ENCODE measurements around the gene COL2A1. TPM values are rescaled to one million over a fixed set of nuclear protein-coding genes. Genes with fewer than 3 reads are reported as not detected.

COL2A1 gene
- total and polyA plus RNA-seq, 2 experiments from 2014 or later, result not detected

DNA sequence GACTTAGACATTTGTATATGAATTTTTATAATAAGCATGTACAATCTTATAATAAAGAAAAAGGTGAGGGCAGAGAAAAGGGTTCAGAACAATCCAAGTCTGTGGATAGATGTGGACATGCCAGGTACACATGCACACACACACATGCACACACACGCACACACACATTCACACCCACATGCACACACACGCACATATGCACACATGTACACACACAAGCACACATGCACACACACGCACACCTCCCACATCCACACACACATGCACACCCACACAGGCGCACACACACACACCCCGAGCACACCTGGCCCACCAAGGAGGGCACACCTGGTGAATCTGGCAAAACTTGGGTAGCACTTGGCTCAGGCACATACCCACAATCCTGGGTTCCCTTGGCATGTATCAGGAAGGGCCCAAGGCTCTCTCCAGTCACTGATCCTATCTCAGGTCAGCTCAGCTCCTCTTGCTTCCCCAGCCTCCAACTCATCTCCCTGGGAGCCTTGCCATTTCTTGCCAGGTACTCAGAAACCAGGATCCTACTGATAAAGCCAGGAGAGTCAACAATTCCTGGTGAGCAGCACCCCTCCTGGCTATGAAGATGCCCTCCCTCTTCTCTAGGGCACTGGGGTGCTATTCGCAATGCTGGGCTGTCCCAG is 59.5 kb downstream of the COL2A1 start:
- no peak overlapping the region for H2AFZ ChIP-seq
- H3K9me2 ChIP-seq (ENCODE audit: insufficient read depth), result no peaks in the 10 kb centered on the region
- in situ Hi-C loops (cut with MboI), result no loop called here
- no peaks in the 10 kb centered on the region for H3K36me3 ChIP-seq (ENCODE audit: low read depth)
- H3K27me3 ChIP-seq (replicated peaks; ENCODE audit: insufficient read depth), result no peaks in the 10 kb centered on the region
- 84 to 88% methylated on average over 6 of the region's 6 CpGs for WGBS, 2 experiments (ENCODE audit: low coverage in 1 of 2, low lambda C conversion rate in 2 of 2, missing lambda C conversion rate in 2 of 2)
- H3K4me1 ChIP-seq (ENCODE audit: insufficient read depth), result peaks cover 10% of the 10 kb centered on the region
- H3K79me2 ChIP-seq (ENCODE audit: insufficient read depth), result no peaks in the 10 kb centered on the region
- H3K4me3 ChIP-seq, result no peak overlapping the region
- H3F3A ChIP-seq (ENCODE audit: insufficient read depth), result no peaks in the 10 kb centered on the region
- H3K9me3 ChIP-seq (ENCODE audit: low read depth), result no peaks in the 10 kb centered on the region
- H4K20me1 ChIP-seq (ENCODE audit: insufficient read depth), result no peaks in the 10 kb centered on the region
- no peak overlapping the region for H3K4me2 ChIP-seq (ENCODE audit: unreplicated experiment)
- no peak overlapping the region for H3K27ac ChIP-seq
- no peak for TF ChIP-seq EZH2 (IDR thresholded peaks at IDR 0.05; ENCODE audit: insufficient read depth, poor library complexity, severe bottlenecking)
- no peak for TF ChIP-seq EZH2phosphoT487 (IDR thresholded peaks at IDR 0.05; ENCODE audit: insufficient read depth, low read depth)
- DNase-seq, result no peak
- H3K9ac ChIP-seq, result no peak overlapping the region

- H3K4me1 ChIP-seq (ENCODE audit: insufficient read depth), result peaks cover 10% of the 10 kb centered on the region
- in situ Hi-C loops (cut with MboI), result no loop called here
- no peaks in the 10 kb centered on the region for H3K36me3 ChIP-seq (ENCODE audit: low read depth)
- H3K27me3 ChIP-seq (replicated peaks; ENCODE audit: insufficient read depth), result no peaks in the 10 kb centered on the region
- TF ChIP-seq EZH2phosphoT487 (IDR thresholded peaks at IDR 0.05; ENCODE audit: insufficient read depth, low read depth) (no peak), EZH2 (IDR thresholded peaks at IDR 0.05; ENCODE audit: insufficient read depth, poor library complexity, severe bottlenecking) (no peak)
- H3K9ac ChIP-seq, result no peak overlapping the region
- no peaks in the 10 kb centered on the region for H3K79me2 ChIP-seq (ENCODE audit: insufficient read depth)
- WGBS, 2 experiments (ENCODE audit: low coverage in 1 of 2, low lambda C conversion rate in 2 of 2, missing lambda C conversion rate in 2 of 2), result 79 to 80% methylated on average over 12 of the region's 12 CpGs
- H2AFZ ChIP-seq, result no peak overlapping the region
- H3F3A ChIP-seq (ENCODE audit: insufficient read depth), result no peaks in the 10 kb centered on the region
- no peaks in the 10 kb centered on the region for H4K20me1 ChIP-seq (ENCODE audit: insufficient read depth)
- H3K4me3 ChIP-seq, result no peak overlapping the region
- no peaks in the 10 kb centered on the region for H3K9me2 ChIP-seq (ENCODE audit: insufficient read depth)
- H3K4me2 ChIP-seq (ENCODE audit: unreplicated experiment), result no peak overlapping the region
- H3K9me3 ChIP-seq (ENCODE audit: low read depth), result no peaks in the 10 kb centered on the region
- no peak for DNase-seq
- no peak overlapping the region for H3K27ac ChIP-seq
Observed at GRCh38 chr12:47943623-47944340, 60.5 kb downstream of the COL2A1 start.

- Histone ChIP-seq H3K4me3 (no peak overlapping the region), H2AFZ (no peak overlapping the region), H3K4me1 (ENCODE audit: insufficient read depth) (peaks cover 16% of the 10 kb centered on the region), H4K20me1 (ENCODE audit: insufficient read depth) (no peaks in the 10 kb centered on the region), H3K27ac (no peak overlapping the region), H3K79me2 (ENCODE audit: insufficient read depth) (no peaks in the 10 kb centered on the region), H3K9me2 (ENCODE audit: insufficient read depth) (no peaks in the 10 kb centered on the region), H3F3A (ENCODE audit: insufficient read depth) (no peaks in the 10 kb centered on the region), H3K4me2 (ENCODE audit: unreplicated experiment) (no peak overlapping the region), H3K36me3 (ENCODE audit: low read depth) (no peaks in the 10 kb centered on the region), H3K9me3 (ENCODE audit: low read depth) (no peaks in the 10 kb centered on the region), H3K9ac (no peak overlapping the region), H3K27me3 (replicated peaks; ENCODE audit: insufficient read depth) (no peaks in the 10 kb centered on the region)
- TF ChIP-seq EZH2 (IDR thresholded peaks at IDR 0.05; ENCODE audit: insufficient read depth, poor library complexity, severe bottlenecking), result no peak
- TF ChIP-seq EZH2phosphoT487 (IDR thresholded peaks at IDR 0.05; ENCODE audit: insufficient read depth, low read depth), result no peak
- 47 to 60% methylated on average over 25 to 31 of the region's 31 CpGs for WGBS, 2 experiments (ENCODE audit: low coverage in 1 of 2, low lambda C conversion rate in 2 of 2, missing lambda C conversion rate in 2 of 2)
- in situ Hi-C loops (cut with MboI), result no loop called here
- no peak for DNase-seq
Observed at GRCh38 chr12:47942614-47943225, 61.6 kb downstream of the COL2A1 start.

GRCh38 chr12:47941871-47942613 is 62.2 kb downstream of the COL2A1 start:
- Histone ChIP-seq H3K4me1 (ENCODE audit: insufficient read depth) (peaks cover 16% of the 10 kb centered on the region), H3K4me2 (ENCODE audit: unreplicated experiment) (no peak overlapping the region), H3K79me2 (ENCODE audit: insufficient read depth) (no peaks in the 10 kb centered on the region), H3K9ac (no peak overlapping the region), H3K27me3 (replicated peaks; ENCODE audit: insufficient read depth) (no peaks in the 10 kb centered on the region), H3K9me2 (ENCODE audit: insufficient read depth) (no peaks in the 10 kb centered on the region), H2AFZ (no peak overlapping the region), H4K20me1 (ENCODE audit: insufficient read depth) (no peaks in the 10 kb centered on the region), H3K9me3 (ENCODE audit: low read depth) (no peaks in the 10 kb centered on the region), H3K27ac (no peak overlapping the region), H3K36me3 (ENCODE audit: low read depth) (no peaks in the 10 kb centered on the region), H3K4me3 (no peak overlapping the region), H3F3A (ENCODE audit: insufficient read depth) (no peaks in the 10 kb centered on the region)
- DNase-seq, result peak; percentile 27
- TF ChIP-seq EZH2 (IDR thresholded peaks at IDR 0.05; ENCODE audit: insufficient read depth, poor library complexity, severe bottlenecking), result no peak
- TF ChIP-seq EZH2phosphoT487 (IDR thresholded peaks at IDR 0.05; ENCODE audit: insufficient read depth, low read depth), result no peak
- in situ Hi-C loops (cut with MboI), result no loop called here
- WGBS, 2 experiments (ENCODE audit: low coverage in 1 of 2, low lambda C conversion rate in 2 of 2, missing lambda C conversion rate in 2 of 2), result 31 to 43% methylated on average over 29 to 39 of the region's 40 CpGs
